Activated CD4-positive, CD25-positive, alpha-beta regulatory T cell treated with anti-CD3 and anti-CD28 coated beads, Interleukin-2, amount 50 U/mL, for 72 hours (primary cell): ENCODE results near the gene ROPN1B.

Experiments used
- DNase-seq: peaks from one replicate; pipeline ENCODE4 v3.0.0; 2021

The ROPN1B gene

DNA sequence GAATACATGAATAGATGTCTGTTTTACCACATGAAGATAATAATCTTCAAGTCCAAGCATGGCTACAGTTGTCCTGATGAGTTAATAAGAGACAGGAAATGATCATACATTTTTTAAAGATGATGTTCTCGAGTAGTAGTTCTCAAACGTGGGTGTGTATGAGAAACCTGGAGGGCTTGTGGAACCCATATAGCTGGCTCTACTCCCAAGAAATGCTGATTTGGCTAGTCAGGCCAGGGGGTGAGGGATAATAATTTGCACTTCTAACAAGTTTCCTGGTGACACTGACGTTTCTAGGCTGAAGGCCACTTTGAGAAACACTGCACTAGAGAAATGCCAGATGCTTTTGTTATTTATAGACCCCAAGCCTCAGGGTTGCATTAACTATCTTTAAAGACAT, 37.0 kb downstream of the ROPN1B start:
- no peak for DNase-seq

DNA sequence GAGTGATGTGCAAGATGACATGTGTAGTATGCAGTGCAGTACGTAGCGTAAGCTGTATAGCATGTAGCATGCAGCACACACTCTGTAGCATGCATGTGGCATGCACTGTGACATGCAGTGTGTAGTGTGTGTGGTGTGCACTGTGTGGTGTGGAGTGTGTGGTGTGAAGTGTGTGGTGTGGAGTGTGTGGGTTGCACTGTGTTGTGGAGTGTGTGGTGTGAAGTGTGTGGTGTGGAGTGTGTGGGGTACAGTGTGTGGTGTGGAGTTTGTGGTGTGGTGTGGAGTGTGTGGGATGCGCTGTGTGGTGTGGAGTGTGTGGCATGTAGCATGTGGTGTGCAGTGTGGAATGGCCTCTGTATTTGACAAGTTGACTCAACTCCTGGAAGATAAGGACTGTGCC, 39.2 kb downstream of the ROPN1B start:
- no peak for DNase-seq

DNA sequence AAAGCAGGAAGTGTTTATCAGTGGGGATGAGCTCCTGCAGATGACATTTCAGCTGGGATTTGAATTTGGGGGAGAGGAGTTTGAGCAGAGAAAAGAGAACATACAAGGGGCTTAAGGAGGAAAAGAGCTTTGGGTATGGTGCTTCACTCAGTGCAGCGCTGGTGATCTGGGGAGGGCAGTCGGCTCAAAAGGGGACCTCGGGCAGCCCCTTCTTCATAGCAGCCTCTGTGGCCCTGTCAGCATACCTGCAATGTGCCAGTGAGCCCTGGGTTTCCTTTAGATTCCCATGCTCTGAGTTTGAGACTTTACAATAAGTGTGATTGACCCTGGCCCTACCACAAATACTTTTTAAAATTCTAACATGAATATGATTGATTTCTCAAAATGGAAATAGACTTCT, 40.2 kb downstream of the ROPN1B start:
- DNase-seq = no peak

DNA sequence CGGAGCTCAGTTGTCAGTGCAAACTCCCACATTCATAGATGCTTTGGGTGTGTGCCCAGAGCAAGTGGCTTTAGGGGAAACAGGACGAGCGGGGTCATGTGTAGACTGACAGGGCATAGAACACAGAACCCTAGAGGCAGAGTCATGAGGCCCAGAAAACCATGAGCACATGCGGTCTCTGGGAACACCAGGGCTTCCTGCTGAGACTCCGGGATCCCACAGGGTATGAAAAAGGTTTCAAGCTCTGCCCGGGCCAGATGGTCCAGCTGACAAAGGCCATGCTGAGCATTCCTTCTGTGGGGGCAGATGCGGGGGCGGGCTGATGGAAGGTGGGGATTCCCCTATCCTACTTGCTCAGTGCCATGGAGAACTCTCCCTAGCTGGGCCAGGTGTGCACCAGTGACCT, 44.8 kb downstream of the ROPN1B start:
- DNase-seq = no peak

DNA sequence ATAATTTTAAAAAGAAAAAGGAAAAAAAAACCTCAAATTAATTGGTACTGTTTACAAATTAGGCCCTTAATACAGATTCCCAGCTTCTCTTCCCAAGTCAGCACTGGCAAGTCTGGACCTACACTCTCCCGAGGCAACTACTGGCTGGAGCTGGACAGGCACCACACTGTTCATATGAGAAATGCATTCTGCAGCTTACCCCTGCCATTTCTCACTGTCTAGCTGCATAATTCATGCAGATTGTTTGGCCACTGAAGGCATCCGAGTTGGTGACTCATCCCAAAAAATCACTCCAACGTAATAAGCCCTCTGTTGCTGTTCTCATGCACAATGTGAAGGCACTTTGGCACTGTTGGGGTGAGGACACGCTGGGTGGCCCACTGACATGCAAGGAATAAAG, 45.3 kb downstream of the ROPN1B start:
- no peak for DNase-seq

DNA sequence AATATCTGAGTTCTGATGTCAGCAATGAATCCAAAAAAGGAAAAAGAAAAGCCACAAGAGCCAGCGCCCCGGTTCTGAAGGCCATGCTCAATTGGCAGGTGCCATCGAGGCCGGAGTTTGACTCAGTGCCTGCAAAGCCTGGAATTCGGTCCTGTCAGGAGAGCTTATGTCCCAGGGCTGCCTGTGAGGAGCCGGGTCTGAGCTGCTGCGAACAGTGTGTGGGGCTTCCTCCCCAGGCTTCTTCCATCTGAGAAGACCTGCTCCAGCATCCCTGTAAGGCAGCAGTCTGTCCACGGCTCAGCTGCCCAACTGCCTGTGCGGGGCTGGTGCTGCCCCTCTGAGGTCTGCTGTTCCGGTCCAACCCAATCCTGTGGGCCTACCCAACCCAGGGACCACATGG, 46.1 kb downstream of the ROPN1B start:
- no peak for DNase-seq

DNA sequence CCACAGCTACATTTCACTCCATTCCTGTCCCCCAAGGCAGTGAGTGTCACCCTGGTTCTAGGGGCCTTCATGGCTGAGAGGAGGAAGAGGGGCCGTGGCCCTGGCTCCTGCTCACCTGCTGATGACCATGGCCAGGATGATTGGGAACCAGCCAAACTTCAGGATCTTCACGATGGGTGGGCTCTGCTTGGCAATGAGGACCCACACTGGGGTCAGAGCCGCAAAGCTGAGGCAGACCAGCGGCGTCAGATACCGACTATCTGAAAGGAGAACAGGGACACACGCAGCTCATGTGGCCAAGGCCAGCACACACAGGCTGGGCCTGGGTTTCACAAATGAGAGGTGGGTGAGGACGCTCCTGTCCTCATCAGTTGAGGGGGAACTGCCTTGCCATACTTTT, 47.6 kb downstream of the ROPN1B start:
- DNase-seq = no peak

DNA sequence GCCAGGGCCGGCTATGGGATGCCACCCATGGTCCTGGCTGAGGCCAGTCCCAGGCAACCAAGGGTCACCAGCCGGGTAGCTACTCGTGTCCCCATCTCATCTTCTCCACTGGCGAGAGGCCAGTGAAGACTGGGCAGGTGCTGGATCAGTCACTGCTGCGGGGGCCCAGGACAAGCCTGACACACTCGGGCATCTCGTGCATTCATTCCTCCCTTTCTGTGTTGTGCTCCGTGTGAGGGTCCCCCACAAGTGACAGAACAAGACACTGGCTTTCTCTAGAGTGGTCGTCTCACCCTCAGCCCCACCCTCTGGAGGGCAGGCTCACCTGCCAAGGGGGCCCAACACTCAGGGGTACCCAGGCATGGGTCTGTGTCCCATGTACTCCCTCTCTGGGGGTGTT, 48.4 kb downstream of the ROPN1B start:
- no peak for DNase-seq

DNA sequence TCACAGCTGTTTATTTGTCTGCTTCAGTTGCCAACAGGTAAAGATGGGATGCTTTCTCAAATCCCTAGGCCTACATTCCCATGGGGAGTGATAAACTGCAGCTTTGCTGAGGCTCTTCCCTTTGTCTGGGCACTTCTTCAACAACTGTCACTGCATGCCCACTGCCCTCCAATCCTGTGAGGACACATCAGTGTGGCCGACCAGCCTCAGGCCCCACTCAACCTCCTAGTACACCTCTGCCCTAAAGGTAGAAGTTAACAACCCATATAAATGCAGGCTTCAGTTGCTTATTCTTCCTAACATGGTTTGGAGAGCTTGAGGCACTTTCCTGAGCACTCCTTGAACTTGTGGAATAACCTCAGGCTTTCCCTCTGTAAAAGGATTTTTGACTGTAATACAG, 49.6 kb downstream of the ROPN1B start:
- no peak for DNase-seq

DNA sequence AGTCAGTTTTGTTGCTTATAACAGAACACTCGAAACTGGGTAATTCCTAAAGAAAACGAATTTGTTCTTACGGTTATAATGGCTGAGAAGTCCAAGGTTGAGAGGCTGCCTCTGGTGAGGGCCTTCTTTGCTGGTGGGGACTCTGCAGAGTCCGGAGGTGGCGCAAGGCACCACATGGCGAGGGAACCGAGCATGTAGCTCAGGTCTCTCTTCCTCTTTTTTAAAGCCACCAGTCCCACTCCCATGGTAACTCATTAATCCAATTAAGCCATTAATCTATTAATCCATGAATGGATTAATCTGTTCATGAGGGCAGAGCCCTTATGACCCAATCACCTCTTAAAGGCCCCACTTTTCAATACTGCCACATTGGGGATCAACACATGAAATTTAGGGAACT, 50.0 kb downstream of the ROPN1B start:
- no peak for DNase-seq

DNA sequence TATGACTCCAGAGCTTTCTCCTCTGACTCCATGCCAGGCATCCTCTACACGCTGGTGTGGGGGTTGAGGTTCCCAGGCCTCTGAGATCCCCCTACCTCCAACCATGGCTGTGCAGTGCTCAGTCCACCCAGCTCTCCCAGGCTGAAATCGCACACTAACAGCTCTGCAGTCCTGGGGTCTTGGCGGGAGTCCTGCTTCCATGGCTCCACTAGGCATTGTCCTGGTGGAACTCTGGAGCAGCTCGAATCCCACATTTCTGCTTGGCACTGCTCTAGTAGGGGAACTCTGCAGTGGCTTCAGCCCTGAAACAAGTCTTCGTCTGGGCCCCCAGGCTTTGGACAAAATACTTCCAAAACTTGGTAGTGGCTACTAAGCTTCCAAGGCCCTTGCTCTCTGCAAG, 50.7 kb downstream of the ROPN1B start:
- no peak for DNase-seq

DNA sequence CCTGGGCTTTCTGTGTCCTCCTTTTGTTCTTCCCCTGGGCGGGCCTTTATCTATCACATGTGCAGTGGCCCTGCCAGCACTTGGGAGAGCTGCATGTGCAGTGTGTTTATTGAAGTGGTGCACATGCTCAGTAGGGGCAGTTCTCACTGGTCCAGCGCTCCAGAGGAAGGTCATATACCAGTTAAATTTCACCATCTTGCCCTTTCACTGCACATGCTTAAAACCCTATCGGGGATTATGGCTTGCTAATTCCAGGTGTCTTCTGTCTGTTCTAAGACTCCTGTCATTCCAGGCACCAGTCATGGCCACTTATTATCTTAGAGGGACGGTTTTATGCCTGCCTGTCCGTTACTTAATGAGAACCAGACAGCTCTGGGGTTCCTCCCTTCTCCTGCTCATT, 52.2 kb downstream of the ROPN1B start:
- no peak for DNase-seq

DNA sequence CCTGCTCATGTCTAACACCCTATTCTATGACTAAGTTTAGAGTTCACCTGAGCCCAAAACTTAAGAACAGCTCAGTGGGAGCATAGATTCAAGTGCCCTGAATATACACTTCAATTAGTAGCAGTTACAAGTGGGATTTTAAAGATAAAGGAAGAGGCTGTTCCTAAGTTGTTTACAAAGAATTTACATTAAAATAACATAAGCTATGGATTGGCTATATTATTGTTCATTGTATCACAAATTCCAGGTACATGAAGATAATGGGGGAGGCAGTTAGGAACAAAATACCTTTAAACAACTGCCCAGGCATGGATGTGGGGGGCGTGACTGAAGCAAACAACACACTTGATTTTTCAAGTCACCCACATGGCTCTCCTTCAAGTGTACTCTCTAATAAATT, 52.7 kb downstream of the ROPN1B start:
- DNase-seq = no peak

DNA sequence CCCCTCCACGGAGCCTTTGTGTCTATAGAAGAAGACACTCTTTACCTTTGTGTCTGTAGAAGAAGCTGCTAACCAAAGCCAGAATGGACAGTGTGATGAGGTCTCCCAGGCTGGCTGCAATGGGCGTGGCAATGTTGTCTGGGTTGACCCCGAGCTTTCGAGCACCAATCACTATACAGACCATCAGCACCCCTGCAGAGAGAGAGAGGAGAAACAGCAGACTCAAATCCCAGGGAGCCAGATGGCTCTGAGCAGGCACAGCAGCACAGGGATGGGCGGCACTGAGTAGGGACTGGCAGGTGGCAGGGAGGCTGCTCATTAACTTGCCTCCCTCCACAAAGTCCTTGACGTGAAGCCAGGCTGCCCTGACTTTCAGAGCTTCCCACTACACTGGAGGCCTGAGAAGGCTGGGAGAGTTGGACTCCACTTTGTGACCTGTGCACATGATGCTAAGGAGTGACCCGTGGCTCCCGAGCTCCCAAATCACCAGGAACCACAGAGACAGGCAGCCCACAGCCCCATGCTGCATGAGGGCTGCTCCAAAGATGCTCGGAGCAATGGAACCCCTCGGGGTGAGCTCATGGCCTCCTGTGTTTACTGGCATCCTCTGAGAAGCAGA, 53.9 kb downstream of the ROPN1B start:
- DNase-seq = no peak

DNA sequence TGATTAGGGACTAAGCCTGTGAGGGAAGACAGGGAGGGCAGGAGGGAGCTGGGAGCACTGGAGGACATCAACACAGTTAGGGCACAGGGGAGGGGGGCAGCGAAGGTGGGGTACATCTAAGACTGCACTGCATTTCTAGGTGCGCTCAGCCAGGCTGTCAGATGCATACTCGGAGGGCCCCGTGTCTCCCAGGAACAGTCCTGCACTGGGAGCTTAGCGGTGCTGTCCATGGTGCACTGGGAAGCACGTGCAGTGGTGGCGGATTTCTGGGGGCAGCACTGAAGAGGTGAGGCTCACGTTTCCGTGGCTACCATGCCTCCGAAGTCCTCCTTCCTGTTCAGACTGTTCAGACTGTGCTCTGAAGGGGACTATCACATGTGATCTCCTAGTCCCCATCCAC, 54.4 kb downstream of the ROPN1B start:
- DNase-seq = no peak

DNA sequence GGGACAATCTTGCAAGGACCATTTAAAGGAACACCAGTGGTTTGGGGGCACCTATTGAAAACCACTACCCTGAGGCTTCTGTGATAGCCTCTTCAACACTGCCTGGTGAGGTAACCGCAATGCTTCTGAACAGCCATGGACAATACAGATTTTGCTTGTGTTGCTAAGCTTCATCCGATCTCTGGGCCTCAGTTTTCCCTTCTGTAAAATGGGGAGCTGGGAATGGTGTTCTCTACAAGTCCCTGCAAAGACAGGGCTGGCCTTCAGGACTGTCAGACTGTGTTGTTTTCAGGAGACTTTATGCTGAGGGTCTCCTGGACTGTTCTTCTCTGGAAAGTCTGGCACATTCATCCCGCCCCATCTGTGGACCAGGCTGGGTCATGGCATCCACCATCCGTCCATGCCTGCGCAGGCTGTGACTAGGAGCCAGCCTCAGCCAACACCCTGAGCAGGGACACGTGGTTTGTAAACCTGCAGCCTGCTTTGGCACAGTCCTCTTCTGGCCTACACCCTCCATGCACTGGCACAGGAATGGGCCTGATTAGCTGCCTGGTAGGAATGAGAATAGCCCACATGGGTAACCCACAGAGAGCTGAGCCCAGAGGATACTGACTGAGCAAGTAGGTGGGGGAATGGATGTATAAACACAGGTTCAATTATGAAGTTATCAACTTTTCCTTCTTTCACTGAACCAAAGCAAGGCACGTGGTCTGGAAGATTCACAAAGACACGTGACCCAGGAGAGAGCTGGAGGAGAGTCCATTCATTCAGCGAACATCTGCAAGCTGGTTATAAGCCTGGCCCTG, 55.3 kb downstream of the ROPN1B start:
- DNase-seq = no peak

DNA sequence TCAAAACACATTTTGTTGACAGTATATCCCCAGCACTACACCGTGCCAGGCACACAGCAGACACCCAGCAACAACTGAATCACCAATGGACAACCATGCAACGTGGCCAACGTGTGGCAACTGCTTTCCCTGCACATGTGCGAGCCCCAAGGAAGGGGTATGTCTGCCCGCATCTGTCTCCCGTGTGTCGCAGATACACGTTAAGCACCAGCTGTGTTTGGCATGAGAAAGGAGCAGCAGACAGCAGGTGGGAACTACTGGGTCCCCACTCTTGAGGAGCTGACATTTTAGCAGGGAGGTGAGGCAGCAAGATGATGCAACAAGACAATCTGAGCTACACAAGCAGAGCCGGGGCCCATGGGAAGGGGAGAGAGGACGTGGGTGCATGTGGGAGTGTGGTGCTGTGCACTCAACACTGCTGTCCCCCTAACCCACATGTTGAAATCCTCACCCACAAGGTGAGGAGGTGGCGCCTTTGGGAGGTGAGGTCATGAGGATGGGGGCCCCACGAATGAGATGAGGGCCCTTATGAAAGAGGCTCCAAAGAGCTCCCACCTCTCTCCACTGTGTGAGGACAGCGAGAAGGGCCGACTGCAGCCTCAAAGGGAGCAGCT, 56.2 kb downstream of the ROPN1B start:
- no peak for DNase-seq

DNA sequence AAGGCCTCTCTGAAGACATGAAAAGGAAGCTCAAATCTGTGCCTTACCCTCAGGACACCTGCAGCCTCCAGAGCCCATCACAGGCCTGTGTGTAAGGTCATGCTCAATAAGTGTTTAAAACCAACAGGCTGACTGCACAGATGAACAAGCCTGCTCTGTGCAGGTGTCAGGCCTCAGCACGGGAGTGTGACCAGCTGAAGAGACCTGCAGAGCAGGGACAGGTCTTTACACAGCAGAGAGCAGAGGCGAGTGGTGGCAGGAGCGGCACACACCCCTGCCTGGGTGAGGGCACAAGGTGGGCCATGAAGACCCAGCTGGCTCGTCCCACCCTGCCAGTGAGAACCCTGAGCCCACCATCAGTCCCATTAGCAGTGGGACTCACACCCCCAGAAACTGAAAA, 56.9 kb downstream of the ROPN1B start:
- no peak for DNase-seq

DNA sequence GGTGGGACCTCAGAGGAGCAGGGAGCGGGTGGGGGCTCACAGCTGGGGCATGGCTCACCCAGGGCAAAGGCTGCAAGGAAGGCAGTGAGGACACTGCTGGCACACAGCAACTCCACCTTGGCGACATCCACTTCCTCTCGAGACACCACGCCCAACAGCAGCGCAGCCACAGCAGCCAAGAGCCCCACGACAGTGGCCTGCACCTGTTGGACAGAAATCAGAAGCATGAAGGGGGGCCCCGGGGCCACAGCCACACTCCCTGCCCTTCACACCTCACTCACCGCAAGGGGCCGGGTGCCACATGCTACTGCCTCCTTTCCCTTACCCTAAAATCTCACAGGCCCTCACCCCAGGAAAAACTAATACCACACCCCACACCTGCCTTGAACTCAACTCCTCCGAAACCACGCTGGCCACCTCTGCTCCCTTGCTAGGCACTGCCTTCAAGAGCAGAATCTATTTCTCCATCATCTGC, 57.3 kb downstream of the ROPN1B start:
- DNase-seq = no peak

DNA sequence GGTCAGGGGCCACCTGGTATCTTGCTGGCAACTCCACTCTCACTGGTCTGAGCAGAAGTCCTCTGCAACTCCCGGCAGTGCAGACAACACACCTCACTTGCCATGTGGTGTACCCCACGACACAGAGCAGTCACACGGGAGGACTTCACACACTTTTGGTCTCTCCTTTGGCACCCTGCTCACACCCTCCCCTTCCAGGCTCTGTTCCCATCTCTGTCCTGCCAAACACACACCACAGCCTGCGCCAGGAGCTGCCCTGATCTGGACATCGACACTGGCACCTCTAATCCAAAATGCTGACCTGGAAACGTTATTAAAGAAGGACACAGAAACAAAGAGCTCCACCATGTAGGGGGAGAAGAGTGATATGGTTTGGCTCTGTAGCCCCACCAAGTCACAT, 57.8 kb downstream of the ROPN1B start:
- no peak for DNase-seq

DNA sequence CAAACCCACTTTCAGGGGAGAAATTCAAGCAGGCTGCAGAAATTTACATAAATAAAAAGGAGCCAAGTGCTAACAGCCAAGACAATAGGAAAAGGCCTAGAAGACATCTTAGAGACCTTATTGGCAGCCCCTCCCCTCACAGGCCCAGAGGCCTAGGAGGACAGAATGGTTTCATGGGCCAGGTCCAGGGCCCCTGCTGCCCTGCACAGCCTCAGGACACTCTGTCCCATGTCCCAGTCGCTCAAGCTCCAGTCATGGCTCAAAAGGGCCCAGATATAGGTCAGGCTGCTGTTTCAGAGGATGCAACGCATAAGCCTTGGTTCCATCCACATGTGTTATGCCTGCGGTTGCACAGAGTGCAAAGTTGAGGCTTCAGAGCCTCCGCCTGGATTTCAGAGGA, 59.1 kb downstream of the ROPN1B start:
- DNase-seq = no peak

DNA sequence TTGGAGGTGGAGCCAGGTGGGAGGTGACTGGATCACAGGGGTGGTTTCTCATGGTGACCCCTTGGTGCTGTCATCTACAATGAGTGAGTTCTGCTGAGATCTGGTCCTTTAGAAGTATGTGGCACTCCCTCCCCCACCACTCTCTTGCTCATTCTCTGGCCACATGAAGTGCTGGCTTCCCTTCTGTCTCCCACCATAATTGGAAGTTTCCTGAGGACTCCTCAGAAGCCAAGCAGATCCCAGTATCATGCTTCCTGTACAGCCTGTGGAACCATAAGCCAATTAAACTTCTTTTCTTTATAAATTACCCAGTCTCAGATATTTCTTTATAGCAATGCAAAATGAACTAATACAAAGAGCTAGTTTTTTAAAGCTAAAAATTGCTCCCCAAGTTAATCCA, 60.3 kb downstream of the ROPN1B start:
- no peak for DNase-seq

DNA sequence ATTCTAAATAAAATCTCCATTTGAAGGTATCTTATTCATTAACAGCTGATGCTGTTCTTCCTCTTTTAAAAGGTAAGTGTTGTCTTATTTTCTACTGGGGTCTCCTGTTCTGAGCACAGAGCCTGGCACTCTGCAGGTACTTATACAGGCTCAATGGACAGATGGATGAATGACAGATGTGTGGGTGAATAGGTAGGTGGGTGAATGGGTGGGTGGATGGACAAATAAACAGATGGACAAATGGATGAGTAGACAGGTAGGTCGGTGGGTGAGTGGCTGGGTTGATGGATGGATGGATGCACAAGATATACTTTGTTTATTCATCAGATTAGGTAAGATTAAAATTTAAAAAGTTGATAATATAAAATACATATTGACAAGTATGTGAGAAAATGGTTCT, 61.5 kb downstream of the ROPN1B start:
- DNase-seq = no peak

DNA sequence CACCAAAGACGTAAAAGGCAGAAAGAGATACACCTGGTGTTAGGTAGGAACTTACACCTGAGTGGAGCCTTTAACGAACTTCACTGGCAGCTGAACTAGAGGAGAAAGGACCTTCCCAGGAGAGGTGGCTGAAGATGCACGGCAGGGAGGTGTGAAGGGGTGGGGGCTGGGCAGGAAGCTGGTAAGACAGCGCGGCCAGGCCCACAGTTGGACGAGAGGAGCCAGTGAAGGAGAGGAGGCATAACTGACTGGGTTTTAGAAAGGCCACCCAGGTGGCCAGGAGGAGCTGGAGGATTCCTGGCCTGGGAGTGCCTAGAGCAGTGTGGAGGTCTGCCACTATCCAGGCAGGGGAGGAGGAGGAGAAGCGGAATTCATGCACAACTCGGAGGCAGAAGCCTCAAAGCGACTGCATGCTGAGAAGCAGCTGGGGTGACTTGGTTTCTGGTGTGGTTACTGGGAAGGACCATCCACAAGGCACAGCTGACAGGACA, 63.0 kb downstream of the ROPN1B start:
- DNase-seq = no peak
